Epithelial cell of proximal tubule (primary cell): ENCODE measurements around the gene DNAJC6. TPM values are rescaled to one million over a fixed set of nuclear protein-coding genes. Genes with fewer than 3 reads are reported as not detected.

Experiments
- DNase-seq: peaks from one replicate; pipeline ENCODE4 v3.0.0-alpha.2; 2011; ENCODE audit warnings: low read depth
- H3K4me3 ChIP-seq: 2 replicates; pipeline ENCODE4 v1.5.1; 2011; ENCODE audit warnings: low read depth, mild to moderate bottlenecking, low read length
- total RNA-seq: library from RNA; depleted of rRNA; stranded (reverse); fragments of >200 nt; gene quantifications from 2 replicates; pipeline ENCODE4 v1.2.3, GENCODE V29; 2015
- TF ChIP-seq, protein P1 (sequence below): conservative IDR thresholded peaks from 2 replicates; pipeline ENCODE4 v1.5.1; 2012; ENCODE audit warnings: low read depth, mild to moderate bottlenecking, low read length

Gene DNAJC6
- total RNA-seq, 1 donor from 2014 or later, result 6.9 TPM

DNA sequence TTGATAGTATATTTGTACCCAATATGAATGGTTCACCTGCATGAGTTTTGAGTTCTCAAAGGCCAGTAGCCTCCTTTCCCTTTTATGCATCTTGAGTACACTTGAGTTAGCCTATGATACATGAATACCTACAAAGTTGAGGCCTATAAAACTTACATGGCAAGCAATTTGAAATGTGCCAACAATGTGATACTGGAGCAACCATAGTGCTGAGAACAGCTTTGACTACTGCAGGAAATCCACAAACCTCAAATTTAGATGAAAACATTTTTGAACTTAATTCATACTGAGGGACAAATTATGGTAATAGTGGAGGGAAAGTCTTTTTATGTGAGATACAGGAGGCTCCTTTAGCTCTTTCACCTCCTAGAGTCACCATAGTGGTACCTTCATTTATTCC lies 148.5 kb downstream of the DNAJC6 start:
- no peak overlapping the region for H3K4me3 ChIP-seq
- TF ChIP-seq, protein P1, sequence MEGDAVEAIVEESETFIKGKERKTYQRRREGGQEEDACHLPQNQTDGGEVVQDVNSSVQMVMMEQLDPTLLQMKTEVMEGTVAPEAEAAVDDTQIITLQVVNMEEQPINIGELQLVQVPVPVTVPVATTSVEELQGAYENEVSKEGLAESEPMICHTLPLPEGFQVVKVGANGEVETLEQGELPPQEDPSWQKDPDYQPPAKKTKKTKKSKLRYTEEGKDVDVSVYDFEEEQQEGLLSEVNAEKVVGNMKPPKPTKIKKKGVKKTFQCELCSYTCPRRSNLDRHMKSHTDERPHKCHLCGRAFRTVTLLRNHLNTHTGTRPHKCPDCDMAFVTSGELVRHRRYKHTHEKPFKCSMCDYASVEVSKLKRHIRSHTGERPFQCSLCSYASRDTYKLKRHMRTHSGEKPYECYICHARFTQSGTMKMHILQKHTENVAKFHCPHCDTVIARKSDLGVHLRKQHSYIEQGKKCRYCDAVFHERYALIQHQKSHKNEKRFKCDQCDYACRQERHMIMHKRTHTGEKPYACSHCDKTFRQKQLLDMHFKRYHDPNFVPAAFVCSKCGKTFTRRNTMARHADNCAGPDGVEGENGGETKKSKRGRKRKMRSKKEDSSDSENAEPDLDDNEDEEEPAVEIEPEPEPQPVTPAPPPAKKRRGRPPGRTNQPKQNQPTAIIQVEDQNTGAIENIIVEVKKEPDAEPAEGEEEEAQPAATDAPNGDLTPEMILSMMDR, result no peak
- no peak for DNase-seq

DNA sequence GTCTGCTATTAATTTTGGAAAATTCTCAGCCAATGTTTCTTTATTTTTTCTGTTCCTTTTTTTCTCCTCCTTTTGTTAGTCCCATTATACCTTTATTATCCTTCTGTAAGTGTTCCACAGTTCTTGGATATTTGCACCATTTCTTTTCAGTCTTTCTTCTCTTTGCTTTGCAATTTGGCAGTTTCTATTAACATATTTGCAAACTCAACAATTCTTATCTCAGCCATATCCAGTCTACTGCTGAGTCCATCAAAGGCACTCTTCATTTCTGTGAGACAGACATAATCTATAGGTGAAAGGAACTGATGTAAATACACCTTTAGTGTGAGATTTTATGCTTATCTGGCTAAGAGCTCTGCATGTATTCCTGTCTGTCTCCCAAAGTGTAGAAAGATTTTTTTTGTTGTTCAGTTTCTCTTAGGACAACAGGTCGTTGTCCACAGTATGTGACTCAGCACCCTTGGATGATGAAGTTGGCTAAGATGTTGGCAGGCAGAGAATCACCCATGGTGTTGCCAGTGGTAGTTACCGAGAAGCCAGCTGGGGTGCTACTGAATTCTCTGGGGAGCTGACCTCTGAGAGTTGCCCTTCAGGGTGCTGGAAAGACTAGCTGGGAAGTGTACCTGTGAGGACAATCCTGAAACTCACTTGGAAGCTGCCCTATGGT lies 149.5 kb downstream of the DNAJC6 start:
- TF ChIP-seq, protein P1, result no peak
- DNase-seq, result no peak
- H3K4me3 ChIP-seq, result no peak overlapping the region

DNA sequence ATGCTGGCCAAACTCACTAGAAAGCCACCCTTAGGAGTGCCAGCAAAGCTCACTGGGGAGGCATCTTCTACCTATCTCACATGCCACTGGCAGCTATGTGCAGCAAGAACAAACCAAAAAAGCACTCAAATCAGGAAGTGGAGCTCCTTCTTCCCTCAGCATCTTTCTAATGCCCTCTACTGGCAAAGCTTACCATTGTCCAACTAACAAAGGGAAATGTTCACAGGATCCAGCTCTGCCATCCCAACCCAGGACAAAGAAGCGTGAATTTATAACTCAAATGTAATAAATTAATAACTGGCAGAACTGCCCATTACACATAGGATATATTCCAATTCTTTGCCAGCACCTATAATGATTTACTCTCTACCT lies 150.0 kb downstream of the DNAJC6 start:
- DNase-seq, result no peak
- TF ChIP-seq, protein P1, result peak; percentile 79
- H3K4me3 ChIP-seq, result no peak overlapping the region

Other genes with a start within 250 kb of the DNAJC6 start
- gene AK4, start 161.3 kb upstream of the DNAJC6 start, total RNA-seq, result 19.8 and 36.6 TPM in 2 replicates
- 10.6 and 12.4 TPM in 2 replicates for gene LEPR, start 111.1 kb downstream of the DNAJC6 start, total RNA-seq
- 47.3 and 71.7 TPM in 2 replicates for gene LEPROT, start 111.1 kb downstream of the DNAJC6 start, total RNA-seq